Subcutaneous abdominal adipose tissue (tissue), 5 donors: ENCODE measurements around the gene STRBP.

ENCODE experiments used
- H3K27ac ChIP-seq: one replicate; pipeline ENCODE4 v1.7.0; 2013; ENCODE audit warnings: low read depth, mild to moderate bottlenecking, inconsistent platforms, low read length, moderate library complexity
- H3K27me3 ChIP-seq, 5 donors: one replicate each; pipeline ENCODE4 v1.7.0; 2013; ENCODE audit warnings: low read length in 5 of 5, inconsistent platforms in 1 of 5; ENCODE audit not compliant: control insufficient read depth in 5 of 5, insufficient read depth in 4 of 5
- H3K36me3 ChIP-seq, 5 donors: one replicate each; pipeline ENCODE4 v1.7.0; 2013; ENCODE audit warnings: low read length in 5 of 5; ENCODE audit not compliant: control insufficient read depth in 5 of 5, insufficient read depth in 5 of 5
- H3K4me1 ChIP-seq, 5 donors: one replicate each; pipeline ENCODE4 v1.7.0; 2013; ENCODE audit warnings: low read length in 5 of 5, mild to moderate bottlenecking in 3 of 5, moderate library complexity in 1 of 5; ENCODE audit not compliant: control insufficient read depth in 5 of 5, insufficient read depth in 5 of 5
- H3K4me3 ChIP-seq, 5 donors: one replicate each; pipeline ENCODE4 v1.7.0; 2013; ENCODE audit warnings: low read length in 5 of 5, low read depth in 1 of 5
- H3K9ac ChIP-seq, 5 donors: one replicate each; pipeline ENCODE4 v1.7.0; 2013; ENCODE audit warnings: low read length in 5 of 5, mild to moderate bottlenecking in 4 of 5, moderate library complexity in 3 of 5
- H3K9me3 ChIP-seq, 5 donors: one replicate each; pipeline ENCODE4 v1.7.0; 2013; ENCODE audit warnings: low read length in 5 of 5; ENCODE audit not compliant: control insufficient read depth in 5 of 5
- donor health status: healthy.
- donor health status: healthy.
- donor health status: healthy.
- donor health status: healthy.
- donor health status: healthy.

The STRBP gene

DNA sequence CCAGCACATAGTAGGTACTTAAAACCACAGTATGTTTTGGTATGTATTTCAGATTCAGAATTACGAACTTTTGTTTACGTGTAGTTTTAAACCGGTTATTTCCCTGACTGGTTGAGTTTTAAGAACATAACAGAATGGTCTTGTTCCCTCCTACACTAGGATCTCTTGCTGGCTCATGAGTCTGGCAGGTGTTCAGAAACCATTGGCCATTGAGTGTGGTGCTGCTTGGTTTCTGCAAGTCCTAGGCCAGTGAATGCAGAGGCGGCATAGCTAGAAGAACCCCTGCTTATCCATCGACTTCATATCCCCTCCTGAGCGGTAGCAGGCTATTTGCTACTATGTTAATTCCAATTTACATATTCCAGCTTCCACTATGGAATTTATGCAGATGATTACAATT lies 169.3 kb downstream of the STRBP start:
- H3K36me3 ChIP-seq, result peaks cover 40 to 77% (median 66%) of the 10 kb centered on the region in 5 donors
- H3K27me3 ChIP-seq, result no peaks in the 10 kb centered on the region
- peaks cover 0 to 3% (median 0%) of the 10 kb centered on the region in 5 donors for H3K4me1 ChIP-seq
- H3K4me3 ChIP-seq, result no peak overlapping the region
- H3K9me3 ChIP-seq, result no peaks in the 10 kb centered on the region
- H3K9ac ChIP-seq, result no peak overlapping the region
- no peak overlapping the region for H3K27ac ChIP-seq

DNA sequence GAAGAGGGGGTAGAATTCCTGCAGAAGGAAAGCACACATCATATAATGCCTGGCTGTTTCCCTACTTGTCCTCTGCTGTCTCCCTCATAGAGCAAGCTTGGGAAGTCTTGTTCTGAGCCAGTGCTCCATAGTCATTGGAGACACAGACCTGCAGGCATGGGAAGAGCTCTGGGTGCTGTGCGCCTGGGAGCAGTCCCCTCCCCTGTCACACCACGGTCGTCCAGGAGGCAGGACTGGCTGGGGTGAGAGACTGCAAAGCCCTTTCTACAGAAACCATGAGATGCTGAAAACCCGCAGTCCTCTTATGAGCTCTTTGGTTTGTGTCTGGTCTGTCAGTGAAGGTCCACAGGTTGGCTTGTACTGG lies 170.3 kb downstream of the STRBP start:
- H3K27ac ChIP-seq, result no peak overlapping the region
- H3K9ac ChIP-seq, result no peak overlapping the region
- H3K9me3 ChIP-seq, result no peaks in the 10 kb centered on the region
- H3K36me3 ChIP-seq, result peaks cover 48 to 81% (median 69%) of the 10 kb centered on the region in 5 donors
- H3K4me1 ChIP-seq, result peaks cover 0 to 3% (median 0%) of the 10 kb centered on the region in 5 donors
- no peak overlapping the region for H3K4me3 ChIP-seq
- no peaks in the 10 kb centered on the region for H3K27me3 ChIP-seq

DNA sequence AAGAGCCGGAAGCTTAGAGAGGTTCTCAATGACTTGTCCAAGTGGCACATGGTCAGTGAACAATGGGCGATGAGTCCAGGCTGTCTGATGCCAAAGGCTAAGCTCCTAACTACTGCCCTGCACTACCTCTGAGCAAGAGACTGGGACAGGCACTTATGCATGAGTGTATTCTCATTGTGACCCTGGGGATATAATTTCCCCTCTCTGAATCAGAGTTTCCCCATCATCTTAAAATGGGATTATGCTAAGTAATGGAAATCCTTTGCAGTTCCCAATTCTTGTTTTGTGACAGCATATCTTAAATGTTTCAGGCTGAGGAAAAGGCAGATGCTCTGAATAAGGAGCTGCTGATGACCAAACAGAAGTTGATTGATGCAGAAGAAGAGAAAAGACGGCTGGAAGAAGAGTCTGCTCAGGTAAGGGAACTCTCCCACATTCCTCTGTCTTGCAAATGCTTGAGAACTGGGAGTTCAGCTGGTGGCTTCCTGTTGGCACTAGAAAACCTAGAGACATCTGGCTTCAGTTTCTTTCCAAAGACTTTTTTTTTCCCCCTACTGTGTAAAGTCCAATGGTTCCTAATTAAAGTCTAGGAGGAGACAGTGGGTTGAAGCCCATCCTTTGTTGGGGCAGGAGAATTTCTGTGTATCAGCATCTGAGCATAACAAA lies 170.8 kb downstream of the STRBP start:
- Histone ChIP-seq H3K27ac (no peak overlapping the region), H3K9ac (no peak overlapping the region), H3K9me3 (no peaks in the 10 kb centered on the region), H3K36me3 (peaks cover 49 to 81% (median 67%) of the 10 kb centered on the region in 5 donors), H3K27me3 (no peaks in the 10 kb centered on the region), H3K4me3 (no peak overlapping the region), H3K4me1 (peaks cover 0 to 2% (median 0%) of the 10 kb centered on the region in 5 donors)

DNA sequence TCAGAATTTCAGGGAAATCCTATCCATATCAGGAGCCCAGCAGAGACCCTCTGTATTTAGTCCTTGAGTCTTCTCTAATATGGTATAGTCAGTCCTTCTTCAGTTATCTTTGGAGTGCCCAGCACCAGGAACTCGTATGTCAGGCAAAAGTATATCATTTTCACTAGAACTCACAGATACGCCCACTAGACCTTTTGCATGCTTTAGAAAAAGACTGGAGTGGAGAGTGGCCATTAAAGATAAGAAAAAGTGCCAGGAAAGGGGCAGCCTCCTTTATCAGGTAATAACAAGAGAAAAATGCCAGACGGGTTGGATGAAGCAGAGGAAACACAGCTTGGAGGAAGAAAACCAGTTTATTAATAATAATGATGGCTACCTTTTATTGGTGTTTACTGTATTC lies 171.4 kb downstream of the STRBP start:
- no peak overlapping the region for H3K27ac ChIP-seq
- H3K9me3 ChIP-seq, result no peaks in the 10 kb centered on the region
- H3K27me3 ChIP-seq, result no peaks in the 10 kb centered on the region
- H3K4me1 ChIP-seq, result no peaks in the 10 kb centered on the region
- peaks cover 50 to 81% (median 67%) of the 10 kb centered on the region in 5 donors for H3K36me3 ChIP-seq
- no peak overlapping the region for H3K4me3 ChIP-seq
- H3K9ac ChIP-seq, result no peak overlapping the region

DNA sequence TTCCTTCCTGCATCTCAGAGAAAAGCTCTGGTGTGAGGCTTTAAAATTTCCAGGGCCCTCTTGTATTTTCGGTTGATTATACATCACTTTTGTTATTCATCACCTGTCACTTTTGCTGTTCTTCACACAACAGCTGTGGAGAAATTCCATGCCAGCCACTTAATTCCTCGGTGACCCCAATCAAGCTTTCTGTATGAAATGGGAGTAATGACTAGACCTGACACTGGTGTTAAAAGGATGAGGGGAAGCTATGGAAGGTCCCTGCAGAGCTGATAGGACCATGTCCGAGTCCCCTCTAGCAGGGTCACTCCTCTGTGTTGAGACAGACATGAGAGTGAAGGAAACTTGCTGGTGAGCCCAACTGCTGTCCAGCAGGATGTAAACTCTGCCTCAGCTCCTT lies 175.2 kb downstream of the STRBP start:
- Histone ChIP-seq H3K9ac (no peak overlapping the region), H3K27me3 (no peaks in the 10 kb centered on the region), H3K27ac (no peak overlapping the region), H3K9me3 (no peaks in the 10 kb centered on the region), H3K4me3 (no peak overlapping the region), H3K4me1 (no peaks in the 10 kb centered on the region), H3K36me3 (peaks cover 52 to 81% (median 63%) of the 10 kb centered on the region in 5 donors)

DNA sequence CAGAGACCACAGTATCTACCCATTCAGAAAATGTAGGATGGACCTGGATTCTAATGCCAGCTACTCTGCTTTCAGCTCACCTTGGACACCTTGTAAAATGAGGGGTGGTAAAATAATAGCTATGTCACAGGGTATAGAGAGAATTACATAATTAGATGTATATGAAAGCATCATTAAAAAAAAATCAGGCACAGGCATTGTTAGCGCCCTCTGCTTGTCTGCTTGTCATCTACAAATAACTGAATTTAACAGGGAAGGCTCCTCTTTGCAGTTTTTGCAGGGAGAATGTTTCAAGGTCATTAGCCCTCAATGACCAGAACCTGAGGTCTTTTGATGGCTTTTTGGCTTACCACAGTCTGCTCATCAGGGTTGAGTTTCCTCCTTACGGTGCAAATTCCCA lies 176.9 kb downstream of the STRBP start:
- Histone ChIP-seq H3K27ac (no peak overlapping the region), H3K36me3 (peaks cover 41 to 73% (median 54%) of the 10 kb centered on the region in 5 donors), H3K9me3 (no peaks in the 10 kb centered on the region), H3K9ac (no peak overlapping the region), H3K4me1 (no peaks in the 10 kb centered on the region), H3K27me3 (no peaks in the 10 kb centered on the region), H3K4me3 (no peak overlapping the region)

DNA sequence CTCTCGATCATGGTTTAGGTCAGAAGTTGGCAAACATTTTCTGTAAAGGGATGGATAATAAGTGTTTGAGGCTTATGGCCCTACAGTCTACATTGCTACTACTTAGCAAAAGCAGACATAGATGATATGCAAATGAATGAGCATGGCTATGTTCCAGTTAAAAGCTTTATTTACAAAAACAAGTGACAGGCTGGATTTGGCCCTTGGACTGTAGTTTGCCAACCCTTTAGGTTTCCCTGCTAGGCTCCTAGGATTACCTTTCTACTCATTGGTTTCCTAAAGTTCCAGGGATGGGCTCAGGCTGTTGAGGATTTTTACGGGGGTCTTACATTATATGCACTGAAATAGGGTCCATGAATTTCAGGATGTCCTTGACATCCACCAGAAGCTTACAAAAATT lies 177.4 kb downstream of the STRBP start:
- Histone ChIP-seq H3K36me3 (peaks cover 39 to 72% (median 50%) of the 10 kb centered on the region in 5 donors), H3K9ac (no peak overlapping the region), H3K4me3 (no peak overlapping the region), H3K27me3 (no peaks in the 10 kb centered on the region), H3K4me1 (no peaks in the 10 kb centered on the region), H3K27ac (no peak overlapping the region), H3K9me3 (no peaks in the 10 kb centered on the region)

DNA sequence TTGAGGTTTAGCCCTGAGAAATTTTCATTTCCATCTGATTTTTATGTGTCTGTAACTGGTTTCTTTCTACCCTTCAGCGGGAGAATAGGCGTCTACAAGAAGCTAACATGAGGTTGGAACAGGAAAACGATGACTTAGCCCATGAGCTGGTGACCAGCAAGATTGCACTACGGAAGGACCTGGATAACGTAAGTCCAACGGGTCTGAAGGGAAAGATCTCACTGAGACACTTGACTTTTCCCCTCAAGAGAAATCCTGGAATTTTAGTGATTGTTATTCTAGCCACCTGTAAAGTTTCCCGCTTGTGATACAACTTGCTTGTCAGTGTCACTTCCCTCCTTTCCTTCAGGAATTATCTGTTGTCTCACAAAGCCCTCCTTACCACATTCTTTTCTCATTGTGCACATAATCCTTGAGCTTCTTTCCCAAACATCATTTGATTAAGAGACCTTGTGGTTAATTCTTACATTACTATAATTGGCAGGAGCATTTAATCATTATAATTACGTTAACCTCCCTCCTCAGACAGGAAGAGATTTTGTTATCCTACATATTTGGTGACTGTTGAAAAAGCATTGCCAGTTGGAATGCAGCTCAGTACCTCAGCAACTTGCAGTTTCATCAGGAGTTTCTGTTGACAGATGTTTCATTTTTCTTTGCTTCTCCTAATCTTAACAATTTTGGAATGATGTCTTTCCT lies 178.0 kb downstream of the STRBP start:
- no peaks in the 10 kb centered on the region for H3K9me3 ChIP-seq
- no peaks in the 10 kb centered on the region for H3K27me3 ChIP-seq
- H3K9ac ChIP-seq, result no peak overlapping the region
- no peak overlapping the region for H3K27ac ChIP-seq
- no peaks in the 10 kb centered on the region for H3K4me1 ChIP-seq
- no peak overlapping the region for H3K4me3 ChIP-seq
- peaks cover 39 to 75% (median 47%) of the 10 kb centered on the region in 5 donors for H3K36me3 ChIP-seq

DNA sequence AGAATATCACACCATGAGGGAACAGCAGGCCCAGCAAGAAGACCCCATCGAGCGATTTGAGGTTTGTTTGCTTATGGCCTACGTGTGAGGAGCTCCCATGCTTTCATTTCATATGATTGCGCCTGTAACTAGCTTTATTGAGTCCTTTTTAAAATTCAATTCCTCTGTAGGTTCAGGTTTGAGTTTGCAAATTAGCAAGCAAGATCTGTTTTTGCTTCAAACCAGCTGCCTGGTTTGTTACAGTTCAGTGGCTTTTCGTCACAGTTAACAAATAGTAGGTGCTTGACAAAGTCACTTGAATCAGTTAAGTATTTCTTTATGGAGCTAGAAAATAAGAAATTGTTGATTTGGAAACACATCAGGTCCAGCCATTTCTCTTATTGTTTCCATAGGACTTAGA lies 178.6 kb downstream of the STRBP start:
- no peaks in the 10 kb centered on the region for H3K9me3 ChIP-seq
- H3K27ac ChIP-seq, result no peak overlapping the region
- H3K4me3 ChIP-seq, result no peak overlapping the region
- no peak overlapping the region for H3K9ac ChIP-seq
- no peaks in the 10 kb centered on the region for H3K27me3 ChIP-seq
- H3K36me3 ChIP-seq, result peaks cover 43 to 80% (median 50%) of the 10 kb centered on the region in 5 donors
- no peaks in the 10 kb centered on the region for H3K4me1 ChIP-seq

DNA sequence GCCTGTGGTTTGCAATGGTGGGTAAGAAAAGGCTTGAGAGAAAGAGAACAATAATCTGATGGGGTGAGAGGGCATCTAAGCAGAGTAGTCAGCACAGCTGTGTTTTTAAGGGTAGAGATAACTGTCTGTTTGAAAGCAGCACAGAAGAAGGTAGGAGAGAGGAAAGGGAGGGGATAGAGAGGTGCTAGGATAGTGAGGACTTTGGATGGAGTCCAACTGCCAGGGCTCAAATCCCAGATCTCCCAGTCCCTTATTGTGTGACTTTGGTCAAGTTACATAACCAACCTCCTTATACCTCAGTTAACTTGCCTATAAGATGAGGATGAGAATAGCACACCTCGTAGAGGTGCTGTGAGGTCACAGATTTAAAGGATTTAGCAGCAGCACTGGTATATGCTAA lies 179.3 kb downstream of the STRBP start:
- no peaks in the 10 kb centered on the region for H3K9me3 ChIP-seq
- H3K9ac ChIP-seq, result no peak overlapping the region
- peaks cover 46 to 85% (median 56%) of the 10 kb centered on the region in 5 donors for H3K36me3 ChIP-seq
- H3K27ac ChIP-seq, result no peak overlapping the region
- no peak overlapping the region for H3K4me3 ChIP-seq
- H3K4me1 ChIP-seq, result no peaks in the 10 kb centered on the region
- no peaks in the 10 kb centered on the region for H3K27me3 ChIP-seq
